ENCODE measurements around the gene NMRK2. TPM values are rescaled to one million over a fixed set of nuclear protein-coding genes. Genes with fewer than 3 reads are reported as not detected.

Gene NMRK2
- polyA plus RNA-seq, 2 of the 4 experiments (the other 2 are of a cell fraction): not detected

- ChIA-PET CTCF (interaction anchor here (1.0 to 1.6 kb wide), 3 partner anchors 9 to 158 kb away, joined by 4 to 5 read pairs (median 4); partner anchors contain the start of gene DAPK3), POLR2A (interaction anchor here (1.3 to 1.6 kb wide), 2 partner anchors 8 to 11 kb away, joined by 3 read pairs; no protein-coding TSS in a partner anchor)
- no peak for ATAC-seq
- FAIRE-seq: no peak
- DNase-seq (ENCODE audit: low read depth in 1 of 2, low spot score in 1 of 2): no peak
- peaks cover 26% of the 10 kb centered on the region; the same call in 2 of the 3 replicates for H3K4me1 ChIP-seq
- WGBS (ENCODE audit: missing lambda C conversion rate): 95% methylated on average over 18 of the region's 25 CpGs
- H3K4me2 ChIP-seq: no peak overlapping the region
- H3K9me3 ChIP-seq: no peaks in the 10 kb centered on the region
- no peak overlapping the region for H3K27ac ChIP-seq
- TF ChIP-seq RFX5 (IDR thresholded peaks at IDR 0.05): no peak
- 0 out of 2 replicates have a peak, but pooled peaks have one; percentile 2 for TF ChIP-seq POLR2AphosphoS2 (conservative IDR thresholded peaks at IDR 0.05; ENCODE audit: low read length)
- H3K4me3 ChIP-seq: no peak overlapping the region
These were observed 46.9 kb downstream of the NMRK2 start for GRCh38 chr19:3979674-3980352.

- no peak for ATAC-seq
- ChIA-PET POLR2A (interaction anchor here (1.6 kb wide), 1 partner anchor 9 kb away, joined by 3 read pairs; no protein-coding TSS in a partner anchor), CTCF (interaction anchor here (1.0 to 3.5 kb wide), 3 partner anchors 9 to 12 kb away, joined by 4 to 16 read pairs (median 4); partner anchors contain the start of gene DAPK3)
- no peak for FAIRE-seq
- DNase-seq (ENCODE audit: low read depth in 1 of 2, low spot score in 1 of 2): no peak
- H3K4me2 ChIP-seq: no peak overlapping the region; the same call in 2 of the 3 replicates
- H3K4me1 ChIP-seq: peaks cover 26% of the 10 kb centered on the region; the same call in 2 of the 3 replicates
- no peak overlapping the region for H3K27ac ChIP-seq
- TF ChIP-seq EHMT2 (IDR thresholded peaks at IDR 0.05; ENCODE audit: low read depth) (no peak), NPAS2 (CRISPR knock-in tag; IDR thresholded peaks at IDR 0.05; ENCODE audit: borderline replicate concordance) (no peak), POLR2A (IDR thresholded peaks at IDR 0.05; ENCODE audit: low read length) (no peak), ELK1 (IDR thresholded peaks at IDR 0.05; ENCODE audit: low read depth, low read length) (no peak), PHF8 (IDR thresholded peaks at IDR 0.05; ENCODE audit: borderline replicate concordance, low read depth) (no peak), ZC3H11A (IDR thresholded peaks at IDR 0.05) (no peak), RARB (CRISPR knock-in tag; IDR thresholded peaks at IDR 0.05) (no peak), POLR2AphosphoS2 (conservative IDR thresholded peaks at IDR 0.05; ENCODE audit: low read length) (no peak; the same call in 1 of the 2 replicates), USF2 (IDR thresholded peaks at IDR 0.05) (no peak), RFX5 (IDR thresholded peaks at IDR 0.05) (no peak), FOXS1 (CRISPR knock-in tag; IDR thresholded peaks at IDR 0.05) (no peak), CBX8 (IDR thresholded peaks at IDR 0.05) (no peak)
- no peak overlapping the region for H3K4me3 ChIP-seq
- no peaks in the 10 kb centered on the region for H3K9me3 ChIP-seq
- 90% methylated on average over 14 of the region's 31 CpGs for WGBS (ENCODE audit: missing lambda C conversion rate)
These were observed 47.7 kb downstream of the NMRK2 start for GRCh38 chr19:3980353-3981251.

- H3K4me1 ChIP-seq: peaks cover 26% of the 10 kb centered on the region; the same call in 2 of the 3 replicates
- ChIA-PET CTCF (interaction anchor here (3.5 kb wide), 1 partner anchor 10 kb away, joined by 16 read pairs; the partner anchor contains the start of gene DAPK3), POLR2A (interaction anchor here (1.6 to 5.1 kb wide), 2 partner anchors 10 to 11 kb away, joined by 3 to 60 read pairs; partner anchors contain the start of gene DAPK3)
- ATAC-seq (no peak), DNase-seq (ENCODE audit: low read depth in 1 of 2, low spot score in 1 of 2) (no peak), FAIRE-seq (no peak)
- TF ChIP-seq POLR2AphosphoS2 (conservative IDR thresholded peaks at IDR 0.05; ENCODE audit: low read length) (no peak), REST (IDR thresholded peaks at IDR 0.05) (no peak), HOXA7 (CRISPR knock-in tag; IDR thresholded peaks at IDR 0.05) (no peak), MAX (IDR thresholded peaks at IDR 0.05) (no peak), HDAC2 (IDR thresholded peaks at IDR 0.05) (no peak), ZFP36 (IDR thresholded peaks at IDR 0.05; ENCODE audit: borderline replicate concordance, partially characterized antibody) (no peak), JUN (IDR thresholded peaks at IDR 0.05) (no peak), NFE2L2 (conservative IDR thresholded peaks at IDR 0.05; ENCODE audit: low read length) (no peak), EHF (CRISPR knock-in tag; IDR thresholded peaks at IDR 0.05) (no peak), POLR2A (IDR thresholded peaks at IDR 0.05; ENCODE audit: low read length) (no peak), CBX2 (IDR thresholded peaks at IDR 0.05; ENCODE audit: borderline replicate concordance, low read depth) (no peak), USF2 (IDR thresholded peaks at IDR 0.05) (no peak), TP53 (CRISPR knock-in tag; IDR thresholded peaks at IDR 0.05) (no peak)
- WGBS (ENCODE audit: missing lambda C conversion rate): 96% methylated on average over 9 of the region's 10 CpGs
- H3K27ac ChIP-seq: 0 out of 6 replicates have a peak overlapping the region, but pooled peaks of 1 of the 2 experiments have one; percentile 34
- H3K4me2 ChIP-seq: peak overlapping the region; percentile 5; the same call in 1 of the 3 replicates
- H3K4me3 ChIP-seq: no peak overlapping the region
- no peaks in the 10 kb centered on the region for H3K9me3 ChIP-seq
These were observed 48.5 kb downstream of the NMRK2 start for GRCh38 chr19:3981373-3981735.
